ENCODE results near the gene CITED1. TPM values are rescaled to one million over a fixed set of nuclear protein-coding genes. Genes with fewer than 3 reads are reported as not detected.

CITED1 gene
- total RNA-seq, 1 donor, result not detected

GRCh38 chrX:72349190-72349589 lies 43.5 kb upstream of the CITED1 start:
- H2AFZ ChIP-seq (ENCODE audit: low read length), result no peak overlapping the region
- no peak overlapping the region for H3K4me3 ChIP-seq (ENCODE audit: insufficient read depth, low read length)
- H3K27me3 ChIP-seq (ENCODE audit: insufficient read depth, low read length), result peaks cover 7% of the 10 kb centered on the region
- peaks cover 7% of the 10 kb centered on the region for H3K4me1 ChIP-seq (ENCODE audit: insufficient read depth, low read length)
- TF ChIP-seq CTCF (IDR thresholded peaks at IDR 0.05; ENCODE audit: extremely low read depth, low read depth, low read length), result no peak
- no peak overlapping the region for H3K27ac ChIP-seq (ENCODE audit: low read depth, low read length)
- H3K9me3 ChIP-seq (ENCODE audit: low read depth, low read length), result no peaks in the 10 kb centered on the region
- peaks cover 6% of the 10 kb centered on the region for H4K20me1 ChIP-seq (ENCODE audit: insufficient read depth, low read length)
- no peaks in the 10 kb centered on the region for H3K36me3 ChIP-seq (ENCODE audit: insufficient read depth, low read length)
- H3K79me2 ChIP-seq (ENCODE audit: insufficient read depth, low read length), result no peaks in the 10 kb centered on the region
- H3K4me2 ChIP-seq (ENCODE audit: insufficient read depth, low read length), result no peak overlapping the region
- no peak for DNase-seq (ENCODE audit: insufficient read length, low spot score, missing footprints)

DNA sequence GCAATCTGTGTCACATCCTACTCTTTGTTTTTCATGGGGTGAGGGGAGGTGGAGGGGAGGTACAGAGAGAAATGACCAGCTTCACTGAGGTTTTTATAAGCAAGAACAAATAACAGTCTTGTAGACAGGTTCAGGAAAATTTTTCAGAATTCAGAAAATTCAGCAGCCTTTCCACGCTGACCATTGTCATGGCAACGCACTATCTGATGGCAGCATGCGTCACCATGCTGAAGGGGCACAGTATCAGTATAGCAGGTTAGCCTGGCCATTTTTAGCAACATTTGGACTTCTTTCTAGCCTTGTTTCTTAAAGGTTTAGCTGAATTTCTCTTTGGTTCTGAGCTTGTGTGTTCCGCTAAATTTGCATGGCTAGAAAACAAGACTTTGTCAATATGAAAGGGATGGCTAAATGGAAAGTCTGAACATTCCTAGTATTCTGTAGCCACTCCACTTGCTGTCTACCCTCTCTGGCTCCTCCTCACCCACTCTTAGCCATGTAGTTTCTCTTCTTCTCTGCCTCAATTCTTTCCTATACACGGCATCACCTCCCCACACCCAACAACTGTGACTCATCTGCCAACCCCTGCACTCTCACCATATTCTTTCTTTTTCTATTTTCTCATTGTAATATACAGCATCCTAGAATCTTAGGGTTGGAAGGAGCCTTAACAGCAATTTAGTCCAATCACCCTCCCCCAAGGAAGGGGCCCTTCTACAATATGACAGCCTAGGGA lies 42.7 kb upstream of the CITED1 start:
- no peak for TF ChIP-seq CTCF (IDR thresholded peaks at IDR 0.05; ENCODE audit: extremely low read depth, low read depth, low read length)
- Histone ChIP-seq H3K9me3 (ENCODE audit: low read depth, low read length) (no peaks in the 10 kb centered on the region), H4K20me1 (ENCODE audit: insufficient read depth, low read length) (peaks cover 9% of the 10 kb centered on the region), H3K27ac (ENCODE audit: low read depth, low read length) (no peak overlapping the region), H3K4me2 (ENCODE audit: insufficient read depth, low read length) (no peak overlapping the region), H2AFZ (ENCODE audit: low read length) (no peak overlapping the region), H3K79me2 (ENCODE audit: insufficient read depth, low read length) (no peaks in the 10 kb centered on the region), H3K4me3 (ENCODE audit: insufficient read depth, low read length) (no peak overlapping the region), H3K4me1 (ENCODE audit: insufficient read depth, low read length) (peaks cover 7% of the 10 kb centered on the region), H3K36me3 (ENCODE audit: insufficient read depth, low read length) (no peaks in the 10 kb centered on the region), H3K27me3 (ENCODE audit: insufficient read depth, low read length) (peaks cover 7% of the 10 kb centered on the region)
- no peak for DNase-seq (ENCODE audit: insufficient read length, low spot score, missing footprints)

GRCh38 chrX:72347366-72347765 lies 41.7 kb upstream of the CITED1 start:
- TF ChIP-seq CTCF (IDR thresholded peaks at IDR 0.05; ENCODE audit: extremely low read depth, low read depth, low read length), result no peak
- no peak overlapping the region for H3K27ac ChIP-seq (ENCODE audit: low read depth, low read length)
- H3K79me2 ChIP-seq (ENCODE audit: insufficient read depth, low read length), result no peaks in the 10 kb centered on the region
- no peak overlapping the region for H3K4me2 ChIP-seq (ENCODE audit: insufficient read depth, low read length)
- H3K4me1 ChIP-seq (ENCODE audit: insufficient read depth, low read length), result peaks cover 6% of the 10 kb centered on the region
- H3K27me3 ChIP-seq (ENCODE audit: insufficient read depth, low read length), result peaks cover 10% of the 10 kb centered on the region
- H4K20me1 ChIP-seq (ENCODE audit: insufficient read depth, low read length), result peaks cover 10% of the 10 kb centered on the region
- no peaks in the 10 kb centered on the region for H3K36me3 ChIP-seq (ENCODE audit: insufficient read depth, low read length)
- no peak for DNase-seq (ENCODE audit: insufficient read length, low spot score, missing footprints)
- no peaks in the 10 kb centered on the region for H3K9me3 ChIP-seq (ENCODE audit: low read depth, low read length)
- no peak overlapping the region for H2AFZ ChIP-seq (ENCODE audit: low read length)
- no peak overlapping the region for H3K4me3 ChIP-seq (ENCODE audit: insufficient read depth, low read length)

DNA sequence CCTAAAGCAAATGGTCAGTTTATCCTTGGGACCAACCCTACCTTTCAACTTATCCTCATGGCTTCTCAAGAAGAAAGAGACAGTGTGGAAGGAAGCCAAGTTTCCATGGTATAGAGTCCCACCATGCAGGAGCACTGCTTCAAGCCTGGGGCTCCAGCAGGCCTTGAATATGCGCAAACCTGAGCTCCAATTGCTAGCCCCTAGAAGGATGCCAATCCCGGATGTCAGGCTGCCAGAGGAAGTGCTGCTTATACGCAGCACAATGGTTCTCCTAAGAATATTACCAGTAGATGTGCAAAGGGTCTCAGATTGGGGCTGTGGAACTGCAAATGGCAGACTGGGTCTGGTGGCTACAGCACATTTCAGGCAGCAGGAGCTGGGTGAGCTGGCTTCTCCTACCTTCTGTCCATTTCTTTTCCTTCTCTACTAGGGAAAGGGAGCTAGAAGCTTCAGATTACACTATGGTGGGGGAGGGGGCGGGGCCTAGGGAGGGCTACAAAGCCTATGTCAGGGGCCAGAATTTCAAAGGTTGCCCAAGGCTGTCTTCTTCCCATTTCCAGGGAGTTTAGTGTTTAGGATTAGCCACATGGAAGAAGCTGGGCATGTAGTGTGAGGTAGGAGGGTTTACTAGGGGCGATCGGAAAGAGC lies 40.7 kb upstream of the CITED1 start:
- no peaks in the 10 kb centered on the region for H3K9me3 ChIP-seq (ENCODE audit: low read depth, low read length)

More for the DNA sequence above, 40.7 kb upstream of the CITED1 start:
- Histone ChIP-seq H3K4me1 (ENCODE audit: insufficient read depth, low read length) (no peaks in the 10 kb centered on the region), H3K4me3 (ENCODE audit: insufficient read depth, low read length) (no peak overlapping the region), H3K27me3 (ENCODE audit: insufficient read depth, low read length) (peaks cover 10% of the 10 kb centered on the region), H2AFZ (ENCODE audit: low read length) (no peak overlapping the region), H3K4me2 (ENCODE audit: insufficient read depth, low read length) (no peak overlapping the region), H3K36me3 (ENCODE audit: insufficient read depth, low read length) (no peaks in the 10 kb centered on the region), H3K27ac (ENCODE audit: low read depth, low read length) (no peak overlapping the region), H3K79me2 (ENCODE audit: insufficient read depth, low read length) (no peaks in the 10 kb centered on the region), H4K20me1 (ENCODE audit: insufficient read depth, low read length) (peaks cover 12% of the 10 kb centered on the region)
- DNase-seq (ENCODE audit: insufficient read length, low spot score, missing footprints), result no peak
- TF ChIP-seq CTCF (IDR thresholded peaks at IDR 0.05; ENCODE audit: extremely low read depth, low read depth, low read length), result no peak

Measured in osteoblast (primary cell).